HTR-8/SVneo (cell line): ENCODE data around the gene KCNJ12.
"Not testable (repeated sequence)": the region's sequence is repeated elsewhere in the genome, so short reads cannot be mapped to it uniquely, and the experiment has no call there.

ENCODE experiments used
- DNase-seq: peaks from one replicate; pipeline ENCODE4 v3.0.0; 2011; ENCODE audit warnings: low spot score, mixed read lengths; ENCODE audit not compliant: insufficient read length
- FAIRE-seq: peaks from 2 replicates; lab custom pipeline; 2011; peaks lifted over from hg19 to GRCh38; lab: Jason Lieb, UNC

The KCNJ12 gene

DNA sequence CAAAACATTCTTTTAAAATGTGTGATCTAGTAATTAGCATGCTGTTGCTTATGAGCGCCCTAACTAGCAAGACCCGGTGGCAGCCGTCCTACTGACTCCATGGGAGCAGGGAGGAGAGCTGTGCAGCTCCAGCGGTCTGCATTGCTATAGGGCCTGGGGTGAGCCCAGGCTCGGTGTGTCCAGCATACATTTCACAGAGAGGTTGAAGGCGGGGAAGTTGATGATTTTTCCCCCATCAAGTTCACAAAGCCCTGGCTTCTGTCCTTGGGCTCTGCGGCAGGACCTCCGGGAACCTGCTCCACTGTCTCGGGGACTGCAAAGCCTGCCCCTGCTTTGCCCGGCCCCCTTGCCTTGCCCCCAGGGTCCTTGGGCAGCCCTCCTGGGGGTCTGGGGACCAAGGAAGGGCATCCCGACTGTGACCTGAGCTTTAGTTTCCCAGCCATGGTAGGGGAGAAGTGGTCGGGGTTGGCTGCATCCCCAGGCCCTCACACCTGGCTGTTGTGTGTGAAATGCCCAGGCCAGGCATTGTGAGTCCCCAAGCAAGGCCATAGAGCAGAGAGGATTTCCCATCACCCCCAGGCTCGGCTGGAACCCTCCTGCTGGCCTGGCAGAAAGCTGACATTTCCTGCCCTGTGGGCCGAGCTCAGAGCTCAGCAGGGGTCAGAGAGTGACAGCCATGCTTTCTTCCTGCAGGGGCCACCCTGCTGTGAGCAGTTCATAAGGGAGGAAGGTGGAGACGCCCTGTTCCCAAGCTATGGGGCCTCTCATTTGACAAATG lies 24.8 kb downstream of the KCNJ12 start:
- no peak for FAIRE-seq

DNA sequence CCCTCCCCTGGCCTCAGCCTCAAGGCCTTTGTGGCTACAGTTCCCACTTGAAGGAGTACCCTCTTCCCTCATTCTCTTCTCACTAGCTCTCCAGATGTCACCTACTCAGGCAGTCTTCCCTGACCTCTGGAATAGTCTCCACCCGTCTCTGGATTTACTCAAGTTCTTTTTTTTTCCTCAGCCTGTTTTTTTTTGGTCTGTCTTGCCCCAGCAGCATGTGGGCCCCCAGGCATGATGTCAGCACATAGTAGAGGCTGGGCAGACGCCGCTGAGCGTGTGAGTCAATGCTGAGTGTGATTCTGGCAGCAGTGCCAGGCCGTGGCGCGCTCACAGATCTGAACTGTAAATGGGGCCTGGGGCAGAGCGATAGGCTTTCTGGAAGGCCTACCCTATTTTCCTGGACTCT lies 26.0 kb downstream of the KCNJ12 start:
- peak; percentile 88 for DNase-seq
- FAIRE-seq = peak; percentile 100

More for the DNA sequence above, 24.8 kb downstream of the KCNJ12 start:
- DNase-seq = no peak

DNA sequence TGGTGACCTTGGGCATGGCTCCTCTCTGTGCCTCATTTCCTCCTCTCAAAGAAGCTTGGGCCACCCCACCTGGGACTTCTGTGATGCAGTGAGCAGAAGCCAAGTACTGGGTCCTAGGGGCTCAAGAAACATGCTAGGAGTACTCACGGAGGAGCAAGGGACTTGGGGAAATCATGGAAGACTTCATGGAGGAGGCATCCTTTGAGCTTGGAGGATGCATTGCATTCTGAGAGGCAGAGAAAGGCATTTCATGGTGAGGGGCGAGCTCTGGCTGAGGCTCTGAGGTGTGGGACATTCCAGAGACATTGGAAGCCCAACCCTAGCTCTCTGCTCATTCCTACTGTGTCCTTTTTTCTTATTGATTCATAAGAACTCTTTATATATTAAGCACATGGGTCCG lies 26.8 kb downstream of the KCNJ12 start:
- DNase-seq, FAIRE-seq: not testable (repeated sequence)

DNA sequence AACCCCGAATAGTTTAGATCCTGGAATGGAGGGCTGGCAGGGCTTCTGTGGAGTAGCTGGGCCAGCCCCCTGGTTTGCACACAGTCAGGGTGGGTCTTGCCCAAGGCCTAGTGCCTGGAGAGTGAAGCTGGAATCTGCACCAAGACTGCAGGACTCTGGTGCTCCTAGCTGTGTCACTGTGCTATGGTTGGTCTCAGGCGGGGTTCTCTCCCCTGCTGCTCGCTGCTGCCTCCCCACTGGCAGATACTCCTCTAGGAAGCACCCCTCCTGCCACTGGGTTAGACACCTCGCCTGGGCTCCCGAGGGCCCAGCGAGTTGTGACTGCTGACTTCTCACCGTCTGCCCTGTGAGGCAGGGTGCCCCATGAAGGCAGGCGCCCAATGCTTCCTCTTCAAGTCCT lies 27.9 kb downstream of the KCNJ12 start:
- not testable (repeated sequence) for FAIRE-seq, DNase-seq

DNA sequence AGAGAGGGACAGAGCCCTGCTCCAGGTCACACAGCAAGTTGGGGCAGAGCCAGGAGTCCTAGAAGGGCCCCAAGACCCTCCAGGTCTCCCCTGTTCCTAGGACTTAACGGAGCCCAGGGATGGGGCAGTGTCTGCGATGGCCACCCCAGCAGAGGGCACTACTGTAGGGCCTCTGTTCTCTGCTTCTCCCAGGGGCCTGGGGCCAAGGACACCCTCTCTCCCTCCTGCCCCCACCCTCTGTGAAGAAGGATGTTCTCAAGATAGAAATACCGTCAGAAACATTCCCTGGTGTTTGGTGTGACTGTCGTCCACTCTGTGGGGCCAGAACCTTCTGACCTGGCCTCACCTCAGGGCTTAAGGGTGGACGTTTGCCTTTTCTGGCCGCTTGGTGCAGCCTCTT lies 28.4 kb downstream of the KCNJ12 start:
- DNase-seq, FAIRE-seq: not testable (repeated sequence)

DNA sequence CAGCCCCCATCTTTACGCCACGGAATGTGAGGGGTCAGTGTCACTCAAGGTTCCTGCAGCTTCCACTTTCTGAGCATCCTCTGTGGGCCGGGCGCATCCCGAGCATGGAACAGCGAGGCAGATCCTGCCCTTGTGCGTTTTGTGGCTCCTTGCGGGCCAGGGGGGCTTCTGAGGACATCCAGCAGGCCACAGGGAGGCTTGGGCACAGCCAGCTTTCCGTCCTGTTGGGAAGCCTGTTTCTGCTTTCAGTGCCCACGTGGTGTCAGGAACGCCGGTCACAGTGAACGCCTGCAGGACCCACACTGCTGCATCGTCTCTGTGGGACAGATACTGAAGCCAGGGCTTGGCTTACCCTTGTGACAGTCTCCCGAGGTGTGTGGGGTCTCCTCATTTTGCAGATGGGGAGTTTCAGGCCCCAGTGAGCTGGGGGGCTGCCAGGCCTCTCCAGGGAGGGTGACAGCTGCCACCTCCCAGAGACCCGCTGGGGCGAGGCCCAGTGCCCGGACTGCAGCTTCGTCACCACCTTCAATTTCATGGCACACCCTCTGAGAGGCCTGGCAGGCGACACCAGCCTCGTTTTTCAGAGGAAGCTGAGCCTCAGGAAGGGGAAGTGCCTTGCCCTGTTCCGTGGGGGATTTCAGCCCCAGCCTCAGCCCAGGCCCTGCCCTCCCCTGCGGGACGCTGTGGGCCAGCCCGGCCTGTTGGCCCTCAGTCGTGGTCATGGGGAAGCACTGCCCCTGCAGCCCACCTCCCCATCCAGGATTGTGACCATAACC lies 29.0 kb downstream of the KCNJ12 start:
- DNase-seq, FAIRE-seq: not testable (repeated sequence)

DNA sequence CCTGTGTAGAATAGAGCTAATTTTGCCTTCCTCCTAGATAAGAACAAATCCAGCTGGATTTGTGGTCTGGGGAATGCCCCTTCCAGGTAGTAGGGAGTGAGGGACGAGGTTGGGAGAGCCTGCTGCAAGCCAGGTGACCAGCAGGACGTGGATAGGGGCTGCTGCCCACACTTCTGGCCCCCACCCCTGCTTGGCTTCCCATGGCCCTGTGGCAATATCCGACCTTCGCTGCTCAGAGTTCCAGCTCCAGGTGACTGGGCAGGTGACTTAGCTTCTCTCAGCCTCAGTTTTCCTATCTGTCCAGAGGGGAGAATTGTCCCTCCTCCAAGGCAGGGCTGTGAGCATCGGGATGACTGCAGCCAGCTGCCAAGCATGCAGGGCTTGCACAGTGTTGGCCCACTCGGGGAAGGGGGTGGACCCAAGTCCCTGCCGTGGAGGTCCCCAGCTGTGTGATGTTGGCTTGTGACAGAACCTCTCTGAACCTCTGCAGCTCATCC lies 29.8 kb downstream of the KCNJ12 start:
- DNase-seq = not testable (repeated sequence)

DNA sequence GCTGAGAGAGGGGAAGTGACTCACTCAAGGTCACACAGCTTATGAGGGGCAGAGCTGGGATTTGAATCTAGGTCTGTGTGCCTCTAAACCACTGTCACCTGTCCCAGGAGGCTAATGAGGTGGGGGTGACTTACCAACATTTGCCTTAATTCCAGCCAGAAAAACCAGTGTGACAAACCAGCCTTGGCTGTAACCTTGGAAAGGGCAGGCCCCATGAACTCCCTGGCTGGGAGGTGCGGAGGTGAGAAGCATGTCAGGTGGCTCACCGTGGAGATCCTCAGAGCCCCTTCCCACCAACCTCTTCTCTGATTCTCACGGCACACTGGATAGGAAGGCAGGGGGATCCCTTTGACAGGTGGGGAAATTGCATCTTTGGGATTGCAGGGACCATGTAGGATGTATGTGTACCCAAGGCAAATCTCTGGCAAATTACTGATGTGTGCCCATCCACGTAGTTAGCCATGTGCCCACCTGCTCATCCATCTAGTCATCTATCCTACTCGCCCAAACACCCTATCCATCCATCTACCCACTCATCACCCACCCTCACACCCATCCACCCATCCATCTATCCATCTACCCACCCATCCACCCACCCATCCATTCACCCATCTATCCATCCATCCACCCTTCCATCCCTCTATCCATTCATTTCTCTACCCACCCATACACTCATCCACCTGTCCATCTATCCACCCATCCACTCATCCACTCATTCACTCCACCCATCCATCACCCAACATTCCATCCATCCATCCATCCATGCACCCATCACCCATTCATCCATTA lies 30.7 kb downstream of the KCNJ12 start:
- not testable (repeated sequence) for DNase-seq, FAIRE-seq

More for the DNA sequence above, 29.8 kb downstream of the KCNJ12 start:
- not testable (repeated sequence) for FAIRE-seq

DNA sequence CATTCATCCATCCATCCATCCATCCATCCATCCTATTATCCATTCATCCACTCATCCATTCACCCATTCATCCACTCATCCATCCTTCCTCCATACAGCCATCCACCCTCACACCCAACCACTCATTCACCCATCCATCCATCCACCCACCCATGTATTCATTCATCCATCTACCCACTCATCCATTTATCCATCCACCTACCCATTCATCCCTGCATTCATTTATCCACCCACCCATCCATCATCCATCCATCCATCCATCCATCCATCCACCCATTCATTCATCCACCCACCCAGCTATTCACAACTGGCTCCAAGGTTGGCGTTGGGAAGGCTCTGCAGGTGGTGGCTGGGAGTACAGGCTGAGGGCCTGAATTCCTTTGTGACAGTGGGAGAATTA lies 31.6 kb downstream of the KCNJ12 start:
- FAIRE-seq, DNase-seq: not testable (repeated sequence)

DNA sequence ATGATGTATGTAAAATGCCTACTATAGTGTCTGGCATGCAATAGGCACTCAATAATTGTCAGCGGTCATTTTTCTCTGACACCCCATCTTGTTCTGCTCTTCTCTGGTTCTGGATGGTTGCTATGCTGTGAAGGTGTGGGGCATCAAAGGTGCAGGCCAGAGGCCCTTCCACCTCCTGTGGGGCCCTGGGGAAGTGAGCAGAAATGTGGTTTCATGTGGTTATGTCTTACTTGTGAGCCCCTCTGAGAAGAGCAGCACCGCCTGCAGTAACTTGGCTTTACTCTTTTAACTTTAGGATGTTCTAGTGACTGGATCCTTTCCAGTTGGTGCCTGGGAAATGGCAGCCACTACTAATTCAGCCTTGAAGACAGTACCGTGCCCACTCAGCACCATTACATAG lies 32.1 kb downstream of the KCNJ12 start:
- FAIRE-seq, DNase-seq: not testable (repeated sequence)

DNA sequence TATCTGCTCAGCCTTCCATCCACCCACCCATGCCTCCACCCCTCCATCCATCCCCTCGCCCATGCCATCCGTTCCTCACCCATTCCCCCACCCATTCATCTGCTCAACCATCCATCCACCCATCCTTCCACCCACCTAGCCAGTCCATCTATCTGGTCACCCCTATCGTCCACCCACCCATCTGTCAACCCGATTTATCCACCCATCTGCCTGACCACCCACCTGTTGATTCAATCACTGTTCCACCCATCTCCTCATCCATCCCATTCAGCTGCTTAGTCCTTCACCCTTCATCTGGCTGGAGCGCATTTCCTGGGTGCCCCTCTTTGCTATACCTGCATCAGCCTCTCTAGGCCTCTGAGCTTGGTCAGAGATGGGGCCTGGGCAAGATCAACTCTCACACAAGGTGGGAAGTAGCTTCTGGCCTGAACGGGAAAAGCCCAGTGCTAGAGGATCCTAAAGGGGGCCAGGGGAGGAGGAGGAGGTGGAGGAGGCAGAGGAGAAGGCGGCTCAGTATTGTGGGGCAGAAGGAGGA lies 32.7 kb downstream of the KCNJ12 start:
- DNase-seq, FAIRE-seq: not testable (repeated sequence)

DNA sequence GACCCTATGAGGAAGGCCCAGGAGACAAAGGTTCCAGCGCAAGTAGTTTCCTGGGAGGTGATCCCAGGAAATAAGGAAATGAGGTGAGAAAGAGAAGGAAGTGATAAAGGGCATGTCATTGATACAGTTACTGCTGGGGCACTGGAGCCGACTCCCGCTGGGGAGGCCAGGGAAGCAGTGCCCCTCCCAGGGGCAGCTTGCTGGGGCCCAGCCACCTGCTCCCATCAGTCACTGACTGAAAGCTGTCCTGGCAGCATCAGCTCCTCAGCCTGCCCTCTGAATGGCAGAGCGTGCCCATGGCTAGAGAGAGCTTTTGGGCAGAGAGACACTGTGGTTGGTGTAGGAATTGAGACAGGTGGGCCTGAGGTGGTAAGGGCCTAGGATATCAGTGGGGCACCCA lies 33.2 kb downstream of the KCNJ12 start:
- not testable (repeated sequence) for DNase-seq, FAIRE-seq

DNA sequence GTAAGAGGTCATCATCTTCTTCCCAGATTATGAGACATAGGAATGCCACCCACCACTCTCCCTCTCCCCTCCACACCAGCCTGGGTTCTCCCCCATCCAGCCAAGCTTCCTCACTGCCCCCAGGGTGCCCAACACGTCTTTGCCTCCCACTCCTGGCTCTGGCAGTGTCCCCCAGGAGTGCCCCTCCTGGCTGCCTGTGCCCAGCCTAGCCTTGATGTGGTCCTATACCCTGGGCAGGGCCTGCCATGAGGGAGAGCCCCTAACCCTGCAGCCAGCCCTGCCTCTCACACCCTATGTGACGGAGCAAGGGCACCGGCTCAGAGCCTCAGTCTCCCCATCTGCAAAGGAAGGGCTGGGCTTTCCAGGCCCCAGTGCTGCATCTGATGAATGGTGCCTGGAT lies 33.8 kb downstream of the KCNJ12 start:
- FAIRE-seq, DNase-seq: not testable (repeated sequence)

DNA sequence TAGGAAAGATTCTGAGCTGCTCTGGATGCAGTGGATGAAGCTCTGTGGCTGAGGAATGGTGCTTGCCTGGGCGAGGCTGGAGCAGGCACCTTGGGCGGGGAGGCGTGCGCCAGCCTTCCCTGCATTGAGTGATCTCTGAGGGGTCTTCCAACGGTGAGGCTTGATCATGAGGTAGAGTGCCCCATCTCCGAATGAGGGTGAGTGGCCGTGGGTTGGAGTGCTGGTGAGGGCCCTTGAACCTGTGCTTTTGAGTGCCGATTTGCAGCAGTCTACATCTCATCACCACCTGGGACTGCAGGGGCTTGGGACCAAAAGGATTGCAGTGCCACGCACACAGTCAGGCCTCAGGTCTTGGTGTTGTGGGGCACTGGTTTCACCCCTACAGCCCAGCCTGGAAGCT lies 34.2 kb downstream of the KCNJ12 start:
- not testable (repeated sequence) for DNase-seq
- FAIRE-seq = peak; percentile 100

DNA sequence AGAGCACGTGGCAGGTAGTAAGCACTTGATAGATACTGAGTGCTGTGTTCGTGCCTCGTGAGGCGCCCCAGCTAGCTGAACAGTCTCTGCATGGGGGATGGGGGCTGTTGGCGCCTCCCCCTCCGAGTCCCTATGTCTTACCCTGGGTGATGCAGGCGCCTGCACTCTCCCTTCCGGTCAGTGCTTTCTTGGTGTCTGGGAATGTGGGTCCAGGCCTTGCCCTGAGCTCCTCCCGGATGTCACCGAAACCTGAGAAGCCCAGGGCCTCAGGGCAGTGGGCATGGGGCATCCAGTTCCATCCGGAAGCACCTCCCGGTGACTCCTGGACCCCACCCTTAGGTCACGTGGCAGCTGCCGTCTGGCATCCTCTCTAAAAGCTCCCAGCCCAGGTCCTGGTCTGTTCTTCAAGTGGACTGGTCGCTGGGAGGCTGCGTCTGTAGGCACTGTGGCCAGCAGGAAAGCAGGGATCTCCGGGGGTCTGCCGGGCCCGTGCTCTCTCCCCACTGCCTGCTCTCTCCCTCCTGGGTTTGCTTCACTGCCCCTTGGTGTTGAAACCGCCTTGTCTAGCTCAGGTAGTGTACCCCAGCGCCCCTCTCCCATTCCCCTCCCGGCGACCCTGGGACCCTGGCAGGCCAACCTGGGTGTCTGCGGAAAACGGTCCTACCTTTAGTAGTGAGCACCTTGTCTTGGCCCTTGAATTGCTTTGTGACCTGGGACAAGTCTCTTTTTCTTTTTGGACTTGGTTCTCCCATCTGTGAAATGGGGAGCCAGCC lies 34.9 kb downstream of the KCNJ12 start:
- peak; percentile 81 for DNase-seq
- not testable (repeated sequence) for FAIRE-seq

DNA sequence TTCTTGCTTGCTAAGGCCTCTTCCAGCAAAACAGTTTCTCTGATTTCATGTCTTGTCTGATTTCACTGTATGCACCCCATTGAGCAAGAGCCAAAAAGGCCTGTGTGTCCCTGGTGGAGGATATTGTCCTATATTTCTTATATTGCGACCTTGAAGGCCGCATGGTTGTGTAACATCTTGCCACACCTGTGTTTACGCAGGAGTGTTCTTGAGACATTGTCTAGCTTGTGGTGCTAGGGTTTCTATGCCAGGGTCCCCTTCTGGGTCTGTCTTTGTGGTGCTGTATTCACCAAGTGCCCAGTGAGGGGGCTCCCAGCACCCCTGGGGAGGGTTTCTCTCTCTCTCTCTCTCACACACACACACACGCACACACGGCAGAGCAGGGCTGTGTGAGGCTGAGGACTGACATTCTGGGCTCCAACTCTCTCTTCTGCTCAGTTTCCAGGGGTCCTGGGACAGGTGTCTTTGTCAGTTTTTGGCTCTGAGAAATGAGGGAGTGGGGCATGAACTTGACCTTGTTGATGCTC lies 35.6 kb downstream of the KCNJ12 start:
- DNase-seq, FAIRE-seq: not testable (repeated sequence)

DNA sequence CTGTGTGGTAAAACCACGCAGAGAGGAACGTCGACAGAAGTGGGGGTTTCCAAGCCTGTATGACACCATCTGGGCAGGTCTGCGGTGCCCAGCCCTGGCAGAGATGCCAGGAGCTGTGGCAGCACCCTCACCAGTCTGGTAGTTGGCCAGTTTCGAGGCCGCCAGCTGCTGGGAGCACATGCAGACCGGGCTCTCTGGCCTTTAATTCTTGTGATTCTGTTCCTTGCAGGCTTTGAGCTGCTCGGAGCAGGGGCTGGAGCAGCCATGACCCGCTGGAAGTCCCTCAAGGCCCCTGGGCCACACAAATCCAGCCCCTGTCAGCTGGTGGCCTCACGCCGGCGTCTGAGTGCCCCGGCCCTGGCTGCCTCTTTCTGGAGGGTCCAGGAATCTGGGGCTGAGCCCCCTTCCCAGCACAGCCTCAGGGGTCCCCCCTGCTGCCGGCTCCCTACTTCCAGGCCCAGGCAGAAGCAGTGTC lies 36.1 kb downstream of the KCNJ12 start:
- not testable (repeated sequence) for DNase-seq, FAIRE-seq

DNA sequence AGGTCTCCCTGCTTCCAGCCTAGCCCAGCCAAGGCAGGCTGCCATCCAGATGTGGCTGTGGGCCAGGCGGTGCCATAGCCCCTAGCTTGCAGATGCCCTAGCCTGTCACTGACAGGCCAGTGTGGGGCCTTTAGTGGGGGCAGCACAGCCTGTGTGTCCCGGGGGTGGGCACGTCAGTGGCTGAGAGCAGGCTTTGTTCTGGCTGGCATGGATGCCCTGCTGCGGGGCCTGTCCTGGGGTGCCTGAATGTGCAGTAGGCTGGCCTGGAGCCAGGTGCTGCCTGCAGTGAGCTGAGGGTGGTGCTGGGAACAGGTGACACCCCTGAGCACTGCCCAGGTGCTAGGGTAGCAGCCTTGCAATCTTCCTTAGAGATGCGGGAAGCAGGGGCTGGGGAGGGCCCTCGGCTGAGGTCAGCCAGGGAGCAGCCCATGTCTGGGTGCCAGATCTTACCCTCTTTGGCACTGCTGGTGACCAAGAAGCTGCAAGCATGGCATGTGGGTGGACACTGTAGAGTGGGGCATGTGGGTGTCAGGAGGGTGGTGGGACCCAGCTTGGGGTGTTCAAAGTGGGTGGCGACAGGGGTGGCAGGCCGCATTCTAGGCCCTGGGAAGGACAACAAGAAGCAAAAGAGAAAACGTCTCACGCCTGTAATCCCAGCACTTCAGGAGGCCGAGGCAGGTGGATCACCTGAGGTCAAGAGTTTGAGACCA lies 37.6 kb downstream of the KCNJ12 start:
- not testable (repeated sequence) for FAIRE-seq, DNase-seq
